Skeletal muscle tissue (tissue), 4 donors: ENCODE results near the gene TXNRD1. TPM values are rescaled to one million over a fixed set of nuclear protein-coding genes. Genes with fewer than 3 reads are reported as not detected.

Source experiments
- H3K27ac ChIP-seq: one replicate; pipeline ENCODE4 v1.7.0; 2013; ENCODE audit warnings: mild to moderate bottlenecking, low read depth, low read length, inconsistent platforms
- H3K27me3 ChIP-seq, 3 donors: one replicate each; pipeline ENCODE4 v1.7.0; 2013; ENCODE audit warnings: low read length in 3 of 3; ENCODE audit not compliant: control insufficient read depth in 3 of 3, insufficient read depth in 3 of 3
- H3K36me3 ChIP-seq, 3 donors: one replicate each; pipeline ENCODE4 v1.7.0; 2013; ENCODE audit warnings: low read length in 3 of 3; ENCODE audit not compliant: control insufficient read depth in 3 of 3, insufficient read depth in 3 of 3
- H3K4me1 ChIP-seq, 3 donors: one replicate each; pipeline ENCODE4 v1.7.0; 2013; ENCODE audit warnings: low read length in 3 of 3, mild to moderate bottlenecking in 3 of 3; ENCODE audit not compliant: control insufficient read depth in 3 of 3, insufficient read depth in 3 of 3
- H3K4me3 ChIP-seq, 3 donors: one replicate each; pipeline ENCODE4 v1.7.0; 2013; ENCODE audit warnings: low read length in 3 of 3
- H3K9ac ChIP-seq, 3 donors: one replicate each; pipeline ENCODE4 v1.7.0; 2013; ENCODE audit warnings: low read length in 3 of 3, mild to moderate bottlenecking in 3 of 3, moderate library complexity in 2 of 3, low read depth in 1 of 3
- H3K9me3 ChIP-seq, 3 donors: one replicate each; pipeline ENCODE4 v1.7.0; 2013; ENCODE audit warnings: low read length in 3 of 3; ENCODE audit not compliant: control insufficient read depth in 3 of 3
- total RNA-seq: library from RNA; depleted of rRNA; stranded (reverse); fragments of >200 nt; gene quantifications from one replicate; pipeline ENCODE4 v1.2.3, GENCODE V29; 2014
- donor health status: Osteomylitis.

TXNRD1 gene
- total RNA-seq, 1 donor from 2014 or later = 41.2 TPM

- Histone ChIP-seq H3K9me3 (no peaks in the 10 kb centered on the region), H3K4me3 (no peak overlapping the region), H3K4me1 (peaks cover 3 to 6% (median 3%) of the 10 kb centered on the region in 3 donors), H3K27ac (no peak overlapping the region), H3K36me3 (peaks cover 14 to 30% (median 23%) of the 10 kb centered on the region in 3 donors), H3K9ac (no peak overlapping the region), H3K27me3 (no peaks in the 10 kb centered on the region)
Measured at GRCh38 chr12:104353012-104353981, 137.7 kb downstream of the TXNRD1 start.

- Histone ChIP-seq H3K4me3 (no peak overlapping the region), H3K27ac (no peak overlapping the region), H3K27me3 (no peaks in the 10 kb centered on the region), H3K4me1 (no peaks in the 10 kb centered on the region), H3K9ac (no peak overlapping the region), H3K9me3 (no peaks in the 10 kb centered on the region), H3K36me3 (peaks cover 11 to 21% (median 13%) of the 10 kb centered on the region in 3 donors)
Measured at GRCh38 chr12:104354167-104354867, 138.7 kb downstream of the TXNRD1 start.

DNA sequence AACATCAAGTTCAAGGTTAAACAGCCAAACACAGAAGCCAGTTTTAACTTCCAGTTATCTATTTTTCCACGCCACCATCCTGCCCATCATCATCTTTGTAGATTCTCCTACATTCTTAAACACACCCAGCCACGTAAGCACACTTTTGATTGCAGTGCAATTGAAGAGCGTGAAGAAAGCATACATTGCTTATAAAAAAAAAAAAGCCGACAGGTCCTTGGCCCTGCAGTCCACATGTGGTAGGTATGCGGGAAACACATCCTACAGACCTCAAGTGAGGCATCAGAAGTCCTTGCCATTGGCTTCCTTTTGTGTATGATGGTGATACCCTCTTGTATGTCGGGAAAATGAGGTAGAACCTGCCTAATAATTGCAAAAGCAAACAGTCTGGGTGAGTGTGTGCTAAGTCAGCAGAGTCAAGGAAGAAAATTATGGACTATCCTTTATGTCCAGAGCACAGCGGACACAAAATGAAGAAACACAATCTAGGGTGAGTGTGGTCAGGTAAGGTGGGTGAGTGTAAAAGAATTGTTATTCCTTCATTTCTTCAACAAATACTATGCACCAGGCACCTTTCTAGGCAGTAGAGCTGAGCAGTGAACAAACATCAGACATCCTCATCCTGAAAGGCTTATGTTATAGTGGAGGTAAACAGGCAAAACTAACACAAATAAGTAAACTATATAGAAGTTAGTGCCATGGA lies 139.4 kb downstream of the TXNRD1 start:
- peaks cover 8 to 21% (median 8%) of the 10 kb centered on the region in 3 donors for H3K36me3 ChIP-seq
- no peak overlapping the region for H3K4me3 ChIP-seq
- H3K4me1 ChIP-seq = no peaks in the 10 kb centered on the region
- H3K9ac ChIP-seq = no peak overlapping the region
- no peaks in the 10 kb centered on the region for H3K27me3 ChIP-seq
- no peaks in the 10 kb centered on the region for H3K9me3 ChIP-seq
- no peak overlapping the region for H3K27ac ChIP-seq

GRCh38 chr12:104355630-104356029 lies 140.1 kb downstream of the TXNRD1 start:
- H3K9ac ChIP-seq = no peak overlapping the region
- no peaks in the 10 kb centered on the region for H3K27me3 ChIP-seq
- peaks cover 2 to 19% (median 6%) of the 10 kb centered on the region in 3 donors for H3K36me3 ChIP-seq
- H3K27ac ChIP-seq = no peak overlapping the region
- no peaks in the 10 kb centered on the region for H3K4me1 ChIP-seq
- peaks cover 0 to 4% (median 0%) of the 10 kb centered on the region in 3 donors for H3K9me3 ChIP-seq
- H3K4me3 ChIP-seq = no peak overlapping the region

DNA sequence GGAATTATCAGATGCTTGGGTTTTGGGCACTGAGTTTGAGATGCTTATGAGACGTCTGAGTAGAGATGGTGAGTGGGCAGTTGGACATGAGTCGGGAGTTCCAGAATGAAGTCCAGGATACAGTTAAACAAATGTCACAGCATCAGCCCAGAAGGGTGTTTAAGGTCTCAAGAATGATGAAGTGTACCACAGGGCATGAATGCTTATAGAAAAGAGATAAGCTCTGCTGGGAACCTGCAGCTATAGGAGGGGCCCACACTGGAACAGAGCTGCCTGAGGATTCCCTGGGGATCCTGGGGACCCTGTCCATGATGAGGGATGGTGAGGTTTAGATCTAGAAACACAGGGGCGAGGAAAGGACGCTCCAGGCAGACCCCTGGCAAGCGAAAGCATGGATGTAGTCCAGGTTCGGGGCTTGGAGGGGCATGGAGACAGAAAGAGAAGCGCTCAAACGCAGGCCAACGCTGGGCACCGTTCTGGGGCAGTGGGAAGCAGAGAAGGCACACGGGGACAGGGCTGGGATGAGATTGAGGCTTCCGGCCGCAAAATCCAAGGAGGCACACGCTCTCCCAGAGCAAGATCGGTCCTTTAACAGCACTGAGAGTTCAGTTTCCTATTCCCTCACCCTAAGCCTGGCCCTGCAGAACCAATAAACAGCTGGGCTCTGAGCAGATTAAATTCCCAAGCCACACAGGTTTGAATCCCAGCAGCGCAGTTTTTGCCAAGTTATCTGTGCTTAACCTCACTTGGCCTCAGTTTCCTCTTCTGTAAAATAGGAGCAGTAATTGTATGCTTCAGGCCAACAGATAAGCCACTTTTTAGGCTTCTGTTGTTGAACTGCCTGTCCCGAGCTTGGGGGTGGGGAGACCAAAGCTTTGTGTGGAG lies 140.9 kb downstream of the TXNRD1 start:
- H3K27ac ChIP-seq = no peak overlapping the region
- no peak overlapping the region for H3K4me3 ChIP-seq
- peaks cover 0 to 4% (median 0%) of the 10 kb centered on the region in 3 donors for H3K9me3 ChIP-seq
- H3K27me3 ChIP-seq = no peaks in the 10 kb centered on the region
- H3K4me1 ChIP-seq = no peaks in the 10 kb centered on the region
- H3K9ac ChIP-seq = no peak overlapping the region
- peaks cover 0 to 13% (median 5%) of the 10 kb centered on the region in 3 donors for H3K36me3 ChIP-seq

- H3K4me1 ChIP-seq = no peaks in the 10 kb centered on the region
- no peak overlapping the region for H3K9ac ChIP-seq
- peaks cover 0 to 4% (median 0%) of the 10 kb centered on the region in 3 donors for H3K9me3 ChIP-seq
- H3K36me3 ChIP-seq = peaks cover 0 to 8% (median 5%) of the 10 kb centered on the region in 3 donors
- no peak overlapping the region for H3K4me3 ChIP-seq
- no peak overlapping the region for H3K27ac ChIP-seq
- no peaks in the 10 kb centered on the region for H3K27me3 ChIP-seq
Measured at GRCh38 chr12:104357421-104357952, 141.9 kb downstream of the TXNRD1 start.

- Histone ChIP-seq H3K27ac (no peak overlapping the region), H3K9ac (no peak overlapping the region), H3K9me3 (peaks cover 0 to 4% (median 0%) of the 10 kb centered on the region in 3 donors), H3K36me3 (peaks cover 0 to 8% (median 5%) of the 10 kb centered on the region in 3 donors), H3K4me1 (no peaks in the 10 kb centered on the region), H3K27me3 (no peaks in the 10 kb centered on the region), H3K4me3 (no peak overlapping the region)
Measured at GRCh38 chr12:104358353-104359003, 142.9 kb downstream of the TXNRD1 start.

DNA sequence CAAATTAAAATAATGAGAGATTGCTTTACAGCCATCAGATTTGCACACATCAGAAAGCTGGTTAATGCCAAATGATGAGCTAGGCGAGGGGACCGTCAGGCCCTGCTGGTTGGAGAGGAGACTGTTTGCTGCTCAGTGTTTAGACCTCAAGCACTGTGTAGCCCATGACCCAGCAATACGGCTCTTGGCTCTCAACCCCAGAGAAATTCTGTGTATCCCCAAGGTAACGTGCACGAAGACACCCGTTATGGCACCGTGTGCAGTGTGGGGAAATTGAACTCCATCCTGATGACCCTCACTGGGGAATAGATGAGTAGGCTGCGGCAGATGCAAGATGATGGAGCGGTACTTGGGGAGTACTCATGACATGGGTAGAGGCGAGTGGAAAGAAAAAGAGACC lies 143.6 kb downstream of the TXNRD1 start:
- no peak overlapping the region for H3K4me3 ChIP-seq
- peaks cover 0 to 6% (median 5%) of the 10 kb centered on the region in 3 donors for H3K36me3 ChIP-seq
- H3K4me1 ChIP-seq = no peaks in the 10 kb centered on the region
- H3K27me3 ChIP-seq = no peaks in the 10 kb centered on the region
- H3K27ac ChIP-seq = no peak overlapping the region
- no peak overlapping the region for H3K9ac ChIP-seq
- peaks cover 0 to 4% (median 0%) of the 10 kb centered on the region in 3 donors for H3K9me3 ChIP-seq
